ENCODE measurements around the gene TCF7L2.

- TF ChIP-seq CTCF (conservative IDR thresholded peaks at IDR 0.05) (no peak), EZH2 (IDR thresholded peaks at IDR 0.05; ENCODE audit: low read depth) (no peak)
Observed at GRCh38 chr10:113124724-113125123, 174.7 kb downstream of the TCF7L2 start.
